ENCODE results near the gene LRIG3.
"Not testable (repeated sequence)": the region's sequence is repeated elsewhere in the genome, so short reads cannot be mapped to it uniquely, and the experiment has no call there.

The LRIG3 gene, protein sequence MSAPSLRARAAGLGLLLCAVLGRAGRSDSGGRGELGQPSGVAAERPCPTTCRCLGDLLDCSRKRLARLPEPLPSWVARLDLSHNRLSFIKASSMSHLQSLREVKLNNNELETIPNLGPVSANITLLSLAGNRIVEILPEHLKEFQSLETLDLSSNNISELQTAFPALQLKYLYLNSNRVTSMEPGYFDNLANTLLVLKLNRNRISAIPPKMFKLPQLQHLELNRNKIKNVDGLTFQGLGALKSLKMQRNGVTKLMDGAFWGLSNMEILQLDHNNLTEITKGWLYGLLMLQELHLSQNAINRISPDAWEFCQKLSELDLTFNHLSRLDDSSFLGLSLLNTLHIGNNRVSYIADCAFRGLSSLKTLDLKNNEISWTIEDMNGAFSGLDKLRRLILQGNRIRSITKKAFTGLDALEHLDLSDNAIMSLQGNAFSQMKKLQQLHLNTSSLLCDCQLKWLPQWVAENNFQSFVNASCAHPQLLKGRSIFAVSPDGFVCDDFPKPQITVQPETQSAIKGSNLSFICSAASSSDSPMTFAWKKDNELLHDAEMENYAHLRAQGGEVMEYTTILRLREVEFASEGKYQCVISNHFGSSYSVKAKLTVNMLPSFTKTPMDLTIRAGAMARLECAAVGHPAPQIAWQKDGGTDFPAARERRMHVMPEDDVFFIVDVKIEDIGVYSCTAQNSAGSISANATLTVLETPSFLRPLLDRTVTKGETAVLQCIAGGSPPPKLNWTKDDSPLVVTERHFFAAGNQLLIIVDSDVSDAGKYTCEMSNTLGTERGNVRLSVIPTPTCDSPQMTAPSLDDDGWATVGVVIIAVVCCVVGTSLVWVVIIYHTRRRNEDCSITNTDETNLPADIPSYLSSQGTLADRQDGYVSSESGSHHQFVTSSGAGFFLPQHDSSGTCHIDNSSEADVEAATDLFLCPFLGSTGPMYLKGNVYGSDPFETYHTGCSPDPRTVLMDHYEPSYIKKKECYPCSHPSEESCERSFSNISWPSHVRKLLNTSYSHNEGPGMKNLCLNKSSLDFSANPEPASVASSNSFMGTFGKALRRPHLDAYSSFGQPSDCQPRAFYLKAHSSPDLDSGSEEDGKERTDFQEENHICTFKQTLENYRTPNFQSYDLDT

DNA sequence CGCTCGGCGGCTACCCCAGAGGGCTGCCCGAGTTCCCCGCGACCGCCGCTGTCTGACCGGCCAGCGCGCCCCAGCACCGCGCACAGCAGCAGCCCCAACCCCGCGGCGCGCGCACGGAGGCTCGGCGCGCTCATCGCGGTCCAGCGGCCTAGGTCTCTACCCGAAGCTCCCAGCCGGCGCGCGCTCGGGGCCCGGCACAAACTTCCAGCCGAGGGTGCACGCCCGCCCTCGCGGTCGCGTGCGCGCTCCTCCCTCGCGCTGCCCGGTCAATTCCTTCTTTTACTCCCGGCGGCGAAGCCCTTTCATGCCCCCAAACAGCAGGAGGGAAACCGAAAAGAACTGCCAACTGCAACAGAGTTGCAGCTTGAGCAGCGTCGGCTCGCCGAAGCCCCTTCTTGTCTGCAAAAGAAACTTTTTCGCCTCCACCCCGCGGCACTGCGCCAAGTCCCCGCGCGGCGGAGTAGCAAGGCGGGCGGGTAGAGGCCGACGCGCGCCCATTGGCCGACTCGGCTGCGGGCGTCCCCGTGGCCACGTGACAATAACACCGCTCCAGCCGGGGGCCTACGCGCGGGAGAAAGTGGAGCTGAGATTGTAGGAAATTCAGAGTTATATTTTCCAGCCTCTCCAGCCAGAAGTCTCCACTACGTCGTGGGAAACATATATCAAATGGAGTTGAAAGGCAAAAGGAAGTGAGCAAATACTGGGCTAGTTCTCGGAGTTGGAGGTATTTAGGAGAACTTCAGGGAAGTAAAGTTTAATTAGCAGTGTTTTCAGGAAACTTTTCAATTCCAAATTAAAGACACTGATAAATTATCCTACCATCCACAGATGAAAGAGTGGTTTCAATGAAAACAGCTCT, at the start of gene LRIG3:
LRIG3 (minus strand) TSS at position 403 of the 859 bp plus-strand sequence; CDS start at position 134, 269 bp downstream.
- no peak for DNase-seq (ENCODE audit: low read depth)

DNA sequence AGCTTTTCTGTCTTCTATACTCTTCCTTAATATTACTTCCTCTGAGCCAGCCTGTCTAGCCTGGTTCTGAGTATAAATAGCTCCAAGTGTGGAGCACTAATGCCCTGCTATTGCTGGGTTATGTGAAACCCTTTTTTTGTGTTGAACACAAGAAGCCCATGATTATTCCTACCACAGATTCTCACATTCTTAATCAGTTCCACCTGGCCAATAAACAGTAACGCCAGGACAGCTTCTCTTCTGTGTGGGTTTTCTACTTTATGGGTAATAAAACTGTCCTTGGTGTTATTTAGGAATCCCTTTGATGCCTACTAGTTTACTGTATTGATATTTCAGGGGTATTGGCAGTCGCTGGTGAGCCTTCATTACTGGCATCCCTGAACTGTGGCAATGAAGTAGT, 48.9 kb upstream of the LRIG3 start:
- DNase-seq (ENCODE audit: low read depth), result no peak

DNA sequence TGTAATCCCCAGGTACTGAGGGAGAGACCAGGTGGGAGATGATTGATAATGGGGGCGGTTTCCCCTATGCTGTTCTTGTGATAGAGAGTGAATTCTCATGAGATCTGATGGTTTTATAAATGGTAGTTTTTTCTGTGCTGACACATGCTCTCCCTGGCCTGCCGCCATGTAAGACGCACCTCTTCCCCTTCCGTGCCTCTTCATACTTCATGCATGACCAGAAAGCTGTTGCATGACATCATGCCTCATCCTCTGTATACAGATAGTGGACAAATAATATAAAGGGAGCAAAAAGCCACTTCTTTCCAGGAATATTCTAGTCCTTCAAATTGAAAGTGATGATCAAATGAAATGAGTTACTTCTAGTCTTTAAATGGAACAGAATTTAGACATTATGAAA, 47.3 kb upstream of the LRIG3 start:
- no peak for DNase-seq (ENCODE audit: low read depth)

DNA sequence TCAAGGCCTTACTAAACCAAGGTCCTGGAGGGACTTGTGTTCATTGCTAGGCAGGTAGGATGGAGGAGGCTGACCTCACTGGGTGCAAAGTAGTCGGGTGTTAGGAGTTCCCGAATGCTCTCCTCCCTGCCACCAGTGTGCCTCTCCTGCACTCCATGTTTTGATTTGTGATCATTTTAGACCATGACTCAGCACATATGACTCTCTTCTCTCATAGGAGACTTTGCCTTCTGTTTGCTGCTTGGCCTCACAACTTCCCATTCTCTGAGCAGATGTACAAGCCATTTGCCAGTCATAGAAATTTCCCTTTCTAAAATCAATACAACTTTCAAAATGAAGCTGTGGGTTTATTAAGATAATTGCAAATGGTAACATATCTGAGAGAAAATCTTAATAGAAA, 46.6 kb upstream of the LRIG3 start:
- no peak for DNase-seq (ENCODE audit: low read depth)

DNA sequence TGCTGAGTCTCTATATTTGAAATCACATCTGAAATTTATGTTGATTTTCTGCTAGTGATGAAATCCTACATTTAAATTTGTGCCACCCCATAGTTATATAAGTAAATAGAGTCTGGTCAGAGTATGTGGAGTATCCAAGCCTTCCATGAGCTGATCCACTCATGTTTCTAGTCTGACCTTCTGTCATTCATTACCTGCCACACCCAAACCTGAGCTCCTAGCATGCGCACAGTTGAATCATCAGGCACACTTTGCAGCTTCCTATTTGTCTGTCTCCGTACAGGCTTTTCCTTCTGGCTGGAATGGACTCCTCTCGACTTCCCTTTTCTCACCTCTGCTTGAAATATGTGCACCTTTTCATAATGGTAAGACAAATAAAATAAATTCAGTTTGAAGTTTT, 45.3 kb upstream of the LRIG3 start:
- no peak for DNase-seq (ENCODE audit: low read depth)

DNA sequence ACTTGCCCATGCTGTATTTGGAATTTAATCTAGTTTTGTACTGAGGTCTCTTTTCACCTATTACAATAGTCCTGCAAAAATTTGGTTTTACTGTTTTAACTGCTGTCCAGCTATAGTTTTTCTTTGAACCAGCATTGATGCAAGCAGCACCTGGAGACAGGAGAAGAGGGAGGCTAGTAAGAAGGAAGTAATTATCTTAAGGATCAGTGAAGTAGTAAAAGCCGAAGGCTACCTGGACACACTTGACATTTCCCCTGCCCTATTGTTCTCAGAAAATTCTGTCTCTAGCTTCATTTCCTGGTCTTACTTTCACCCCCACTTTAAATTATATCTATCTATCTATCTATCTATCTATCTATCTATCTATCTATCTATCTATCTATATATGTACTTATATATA, 43.5 kb upstream of the LRIG3 start:
- DNase-seq (ENCODE audit: low read depth), result no peak

DNA sequence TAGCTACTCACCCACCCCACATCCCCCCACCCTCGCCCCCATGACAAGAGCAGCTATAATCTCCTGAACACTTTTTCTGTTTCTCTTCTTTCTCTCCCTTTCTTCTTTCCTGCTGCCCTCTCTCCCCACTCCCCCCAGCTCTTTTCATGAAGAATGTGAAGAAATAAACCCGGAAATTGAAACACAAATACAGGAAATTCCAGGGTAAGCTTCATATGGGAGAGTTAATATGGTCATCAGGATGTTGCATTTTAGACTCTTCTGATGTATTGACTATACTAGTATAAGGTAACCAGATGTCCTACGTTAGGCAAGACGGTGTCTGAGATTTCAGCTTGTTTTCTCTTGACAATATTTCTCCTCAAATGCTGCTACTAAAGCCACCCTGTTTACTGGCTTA, 41.6 kb upstream of the LRIG3 start:
- no peak for DNase-seq (ENCODE audit: low read depth)

DNA sequence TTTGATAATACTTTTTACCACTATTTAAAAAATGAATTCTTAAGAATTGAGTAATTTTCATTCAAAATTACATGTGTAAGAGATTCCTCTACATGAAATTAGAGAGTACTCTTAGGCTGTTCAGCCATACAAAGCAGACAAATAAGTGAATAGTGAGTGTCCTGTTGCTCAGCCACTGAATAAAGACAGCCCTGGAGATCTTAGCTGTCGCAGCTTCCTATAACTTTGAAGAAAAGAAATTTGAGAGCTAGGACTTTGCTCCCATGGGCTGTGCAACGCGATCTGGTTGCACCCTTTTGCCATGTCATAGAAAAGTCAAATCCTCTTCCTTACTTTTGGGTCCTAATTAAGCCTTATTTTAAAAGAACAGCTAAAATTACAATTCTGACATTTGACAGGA, 40.9 kb upstream of the LRIG3 start:
- DNase-seq (ENCODE audit: low read depth), result no peak

DNA sequence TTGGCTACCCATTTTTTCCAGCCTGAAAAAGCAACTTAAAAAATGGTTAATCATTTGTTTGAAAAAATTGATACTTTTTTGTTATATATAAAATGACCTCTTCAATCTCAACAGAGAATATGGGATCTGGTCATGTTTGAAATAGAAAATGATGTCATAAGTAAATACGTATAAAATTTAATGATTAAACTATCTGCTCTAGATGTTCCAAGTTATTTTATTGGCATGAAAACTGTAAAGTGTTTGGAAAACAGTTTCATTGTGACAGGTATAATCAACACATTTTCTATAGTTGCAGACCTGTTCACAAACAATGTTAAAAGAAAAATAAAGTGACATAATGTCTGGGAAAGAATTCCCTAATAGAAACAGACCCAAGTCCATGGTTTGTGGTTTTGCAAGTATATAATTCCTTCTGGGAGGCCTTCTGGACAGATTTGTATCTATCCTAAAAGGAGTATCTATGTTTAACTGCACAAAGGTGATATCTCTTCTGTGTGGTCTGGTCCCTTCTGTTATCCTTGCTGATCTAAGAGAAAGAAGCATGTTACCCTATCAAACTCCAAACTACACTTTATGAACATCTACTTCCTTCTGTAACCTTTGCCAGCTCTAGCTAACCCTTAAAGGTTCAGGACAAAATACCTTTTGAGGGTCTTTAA, 39.5 kb upstream of the LRIG3 start:
- no peak for DNase-seq (ENCODE audit: low read depth)

DNA sequence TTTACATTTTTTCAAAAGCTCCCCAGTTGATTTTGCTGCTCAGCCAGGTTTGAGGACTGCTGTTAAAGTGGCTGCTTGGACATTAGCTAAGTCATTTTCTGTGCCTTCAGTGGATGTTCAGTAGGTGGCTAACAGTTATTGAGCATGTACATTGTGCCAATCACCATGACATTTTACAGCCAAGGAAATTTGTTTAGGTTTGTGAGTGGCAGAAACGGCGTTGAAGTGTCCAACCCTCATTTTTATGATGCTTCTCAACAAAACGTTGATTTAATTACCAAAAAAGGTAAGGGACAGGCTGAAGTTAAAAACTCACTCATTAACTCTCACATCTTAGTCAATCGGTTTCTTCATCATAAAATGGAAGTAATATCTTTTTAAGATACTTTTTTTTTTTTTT, 37.0 kb upstream of the LRIG3 start:
- no peak for DNase-seq (ENCODE audit: low read depth)

DNA sequence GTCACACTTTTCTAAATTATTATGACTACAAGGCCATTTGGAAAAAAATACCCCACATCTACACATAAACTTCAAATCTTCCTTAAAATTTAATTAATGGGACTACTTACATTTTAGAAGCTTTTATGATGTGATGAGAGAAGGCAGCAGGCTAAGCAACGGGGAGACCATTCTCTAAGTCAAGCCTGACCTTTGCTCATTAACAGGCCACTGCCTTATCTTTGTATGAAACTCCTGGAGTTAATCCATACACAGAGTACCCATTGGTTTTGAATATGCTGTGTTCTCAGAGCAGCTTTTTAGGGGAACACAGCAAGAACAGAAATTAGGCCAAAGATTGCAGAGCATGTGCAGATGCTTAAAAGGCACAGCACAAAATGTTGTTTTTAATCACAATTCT, 35.5 kb upstream of the LRIG3 start:
- no peak for DNase-seq (ENCODE audit: low read depth)

DNA sequence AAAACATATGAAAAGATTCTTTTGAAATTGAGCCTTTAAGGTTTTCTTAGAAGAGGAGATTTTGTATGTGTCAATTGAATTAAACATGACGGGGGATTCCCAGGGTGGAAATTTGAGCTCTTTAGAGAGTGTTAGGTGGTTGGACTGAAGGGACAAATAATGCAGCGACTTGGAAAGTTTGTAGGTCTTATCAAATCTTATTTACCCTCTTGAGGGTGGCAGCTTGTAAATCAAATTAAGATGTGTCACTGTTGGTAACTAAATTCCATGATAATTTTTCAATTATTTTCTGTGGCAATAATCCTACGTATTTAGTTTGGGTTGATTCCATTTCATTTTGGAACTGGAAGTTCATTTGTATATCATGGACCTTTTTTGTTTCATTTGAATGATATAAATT, 33.7 kb upstream of the LRIG3 start:
- DNase-seq (ENCODE audit: low read depth), result no peak

DNA sequence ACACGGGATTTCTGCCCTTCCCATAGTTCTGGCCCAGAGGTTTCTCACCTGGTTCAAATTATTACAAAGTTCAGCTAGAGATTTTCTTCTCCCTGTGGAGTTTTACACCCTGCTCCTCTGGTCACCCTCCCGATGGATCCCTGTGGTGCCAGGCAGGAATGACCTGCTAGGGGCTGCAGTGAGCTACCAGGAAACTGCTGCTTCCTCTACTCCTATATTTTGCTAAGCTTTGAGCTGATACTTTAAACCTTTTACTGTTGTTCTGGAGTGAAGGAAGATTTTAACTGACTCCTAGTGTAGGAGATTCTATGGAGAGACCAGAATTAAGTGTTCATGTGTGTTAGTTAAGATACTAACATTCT, 30.4 kb upstream of the LRIG3 start:
- no peak for DNase-seq (ENCODE audit: low read depth)

DNA sequence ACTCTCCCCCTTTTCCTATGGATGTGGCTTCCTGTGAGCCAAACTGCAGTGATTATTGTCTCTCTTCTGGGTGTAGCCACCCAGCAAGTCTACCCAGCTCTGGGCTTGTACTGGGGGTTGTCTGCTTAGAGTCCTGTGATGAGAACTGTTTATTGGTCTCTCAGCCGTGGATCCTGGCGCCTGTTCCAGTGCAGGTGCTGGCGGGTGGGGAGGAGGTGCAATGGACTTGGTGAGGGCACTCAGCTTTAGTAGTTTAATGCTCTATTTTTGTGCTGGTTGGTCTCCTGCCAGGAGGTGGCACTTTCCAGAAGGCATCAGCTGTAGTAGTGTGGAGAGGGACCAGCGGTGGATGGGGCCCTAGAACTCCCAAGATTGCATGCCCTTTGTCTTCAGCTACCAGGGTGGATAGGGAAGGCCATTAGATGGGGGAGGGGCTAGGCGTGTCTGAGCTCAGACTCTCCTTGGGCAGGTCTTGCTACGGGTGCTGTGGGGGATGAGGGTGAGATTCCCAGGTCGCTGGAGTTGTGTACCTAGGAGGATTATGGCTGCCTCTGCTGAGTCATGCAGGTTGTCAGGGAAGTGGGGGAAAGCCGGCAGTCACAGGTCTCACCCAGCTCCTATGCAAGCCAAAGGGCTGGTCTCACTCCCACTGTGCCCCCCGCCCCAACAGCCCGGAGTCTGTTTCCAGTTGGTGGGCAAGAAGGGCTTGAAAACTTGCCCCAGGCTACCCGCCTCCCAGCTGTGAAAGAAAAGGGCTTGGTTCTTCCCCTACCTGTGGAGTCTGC, 29.8 kb upstream of the LRIG3 start:
- not testable (repeated sequence) for DNase-seq (ENCODE audit: low read depth)

DNA sequence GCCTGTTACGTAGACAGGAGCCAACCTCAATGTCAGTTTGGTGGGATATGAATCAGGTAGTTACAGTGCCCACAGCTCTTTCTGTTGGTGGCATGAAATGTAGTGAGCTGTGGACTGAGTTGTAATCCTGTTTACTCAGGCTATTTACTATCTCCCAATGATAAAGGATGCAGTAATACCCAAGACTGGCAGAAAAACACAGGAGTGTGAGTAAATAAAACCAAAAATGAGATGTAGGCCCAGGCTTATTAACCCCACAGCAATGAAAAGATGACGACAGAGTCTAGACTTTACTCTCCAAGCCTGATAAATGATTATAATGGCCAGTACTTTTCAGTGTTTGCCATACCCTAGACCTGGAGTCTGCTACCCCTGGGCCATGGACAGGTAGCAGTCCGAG, 22.8 kb upstream of the LRIG3 start:
- no peak for DNase-seq (ENCODE audit: low read depth)

DNA sequence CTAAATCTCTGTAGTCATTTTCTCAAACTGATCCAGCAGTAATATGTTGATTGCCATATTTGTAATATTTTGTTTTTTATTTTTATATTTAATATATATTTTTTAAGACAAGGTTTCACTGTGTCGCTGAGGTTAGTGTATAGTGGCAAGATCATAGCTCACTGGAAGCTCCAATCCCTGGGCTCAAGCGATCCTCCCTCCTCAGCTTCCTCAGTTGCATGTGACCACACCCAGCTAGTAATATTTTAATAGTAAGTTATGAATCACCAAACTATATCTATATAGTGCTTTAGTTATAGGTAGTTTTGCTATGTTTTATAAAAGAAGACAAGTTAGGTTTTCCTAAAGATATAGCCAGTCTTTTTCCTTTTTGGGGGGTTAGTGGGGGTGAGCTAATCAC, 22.0 kb upstream of the LRIG3 start:
- no peak for DNase-seq (ENCODE audit: low read depth)

DNA sequence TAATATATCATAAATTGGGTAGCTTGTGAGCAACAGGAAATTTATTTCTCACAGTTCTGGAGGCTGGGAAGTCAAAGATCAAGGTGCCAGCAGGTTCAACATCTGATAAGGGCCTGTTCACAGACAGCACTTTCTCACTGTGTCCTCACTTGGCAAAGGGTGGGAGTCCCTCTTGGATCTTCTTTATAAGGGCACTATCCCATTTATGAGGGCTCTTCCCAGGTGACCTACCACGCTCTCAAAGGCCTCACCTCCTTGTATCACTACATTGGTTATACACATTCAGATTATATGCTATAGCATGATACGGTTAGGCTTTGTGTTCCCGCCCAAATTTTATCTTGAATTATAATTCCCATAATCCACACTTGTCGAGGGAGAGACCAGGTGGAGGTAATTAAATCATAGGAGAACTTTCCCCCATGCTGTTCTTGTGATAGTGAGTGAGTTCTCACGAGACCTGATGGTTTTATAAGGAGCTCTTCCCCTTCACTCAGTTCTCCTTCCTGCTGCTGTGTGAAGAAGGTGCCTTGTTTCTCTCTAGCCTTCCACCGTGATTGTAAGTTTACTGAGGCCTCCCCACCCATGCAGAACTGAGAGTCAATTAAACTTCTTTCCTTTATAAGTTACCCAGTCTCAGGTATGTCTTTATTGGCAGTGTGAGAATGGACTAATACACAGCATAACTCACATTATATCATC, 19.2 kb upstream of the LRIG3 start:
- DNase-seq (ENCODE audit: low read depth), result no peak

DNA sequence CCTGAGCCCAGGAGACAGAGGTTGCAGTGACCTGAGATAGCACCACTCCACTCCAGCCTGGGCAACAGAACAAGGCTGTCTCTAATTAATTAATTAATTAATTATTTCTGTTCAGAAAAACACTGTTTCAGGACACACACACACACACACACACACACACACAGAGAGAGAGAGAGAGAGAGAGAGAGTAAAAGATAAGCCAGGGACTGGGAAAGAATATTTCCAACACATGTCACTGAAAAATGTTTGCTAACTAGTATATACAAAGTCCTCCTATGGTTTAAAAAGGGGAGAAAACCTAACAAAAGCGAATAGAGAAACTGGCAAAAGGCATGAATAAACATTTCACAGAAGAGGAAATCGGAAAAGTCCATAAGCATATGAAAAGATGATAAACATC, 18.1 kb upstream of the LRIG3 start:
- no peak for DNase-seq (ENCODE audit: low read depth)

DNA sequence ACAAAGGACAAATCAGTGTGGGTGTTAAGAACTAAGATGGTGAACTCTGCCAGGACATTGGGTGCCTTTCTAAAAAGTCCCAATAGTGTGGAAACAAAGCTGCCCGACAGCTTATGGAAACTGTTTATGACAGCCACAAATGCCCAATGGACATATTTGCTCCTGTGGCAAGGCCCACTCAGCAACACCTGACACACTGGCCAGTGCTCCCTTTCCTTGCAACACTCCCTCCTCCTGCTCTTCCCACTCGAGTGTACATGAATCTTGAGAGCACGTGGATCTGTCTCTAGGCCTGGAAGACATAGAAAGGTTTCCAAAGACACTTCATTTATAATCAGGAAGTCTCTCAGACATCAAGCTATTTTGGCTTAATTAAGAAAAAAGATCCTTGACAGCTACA, 14.2 kb upstream of the LRIG3 start:
- no peak for DNase-seq (ENCODE audit: low read depth)
